Stomach (tissue), 4 donors: ENCODE results near the gene RTN4RL1.

Source experiments
- POLR2A ChIP-seq, 4 donors: fragments of 450-650 bp; IDR thresholded peaks; one replicate each; pipeline ENCODE4 v1.6.1; 2016; ENCODE audit warnings: antibody characterized with exemption in 4 of 4, control low read depth in 2 of 4, mild to moderate bottlenecking in 1 of 4, moderate library complexity in 1 of 4
- TF ChIP-seq, protein P1 (sequence below), 7 experiments: fragments of 450-650 bp in 4 of 7; fragments of 200-600 bp in 3 of 7; sonication (generic) in 3 of 7; IDR thresholded peaks; one replicate each; pipeline ENCODE4 v1.5.1; 2016 to 2019; ENCODE audit warnings: antibody characterized with exemption in 7 of 7, control low read depth in 2 of 7, mild to moderate bottlenecking in 1 of 7

DNA sequence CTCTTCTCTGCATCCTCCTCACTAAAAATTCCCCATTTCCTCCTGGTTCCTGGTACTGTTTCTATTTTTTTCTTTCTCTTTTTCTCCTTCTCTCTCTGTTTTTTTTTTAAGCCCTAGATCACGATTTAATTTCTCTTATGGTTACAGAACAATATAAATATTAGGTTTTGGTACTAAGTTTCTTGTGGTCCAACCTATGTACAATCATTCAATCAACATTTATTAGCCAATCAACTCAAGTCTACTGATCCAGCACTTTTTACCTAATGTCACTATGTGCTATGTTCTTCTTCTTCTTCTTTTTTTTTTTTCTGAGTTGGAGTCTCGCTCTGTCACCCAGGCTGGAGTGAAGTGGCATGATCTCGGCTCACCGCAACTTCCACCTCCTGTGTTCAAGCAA lies 12.6 kb downstream of the RTN4RL1 start:
- TF ChIP-seq, protein P1, sequence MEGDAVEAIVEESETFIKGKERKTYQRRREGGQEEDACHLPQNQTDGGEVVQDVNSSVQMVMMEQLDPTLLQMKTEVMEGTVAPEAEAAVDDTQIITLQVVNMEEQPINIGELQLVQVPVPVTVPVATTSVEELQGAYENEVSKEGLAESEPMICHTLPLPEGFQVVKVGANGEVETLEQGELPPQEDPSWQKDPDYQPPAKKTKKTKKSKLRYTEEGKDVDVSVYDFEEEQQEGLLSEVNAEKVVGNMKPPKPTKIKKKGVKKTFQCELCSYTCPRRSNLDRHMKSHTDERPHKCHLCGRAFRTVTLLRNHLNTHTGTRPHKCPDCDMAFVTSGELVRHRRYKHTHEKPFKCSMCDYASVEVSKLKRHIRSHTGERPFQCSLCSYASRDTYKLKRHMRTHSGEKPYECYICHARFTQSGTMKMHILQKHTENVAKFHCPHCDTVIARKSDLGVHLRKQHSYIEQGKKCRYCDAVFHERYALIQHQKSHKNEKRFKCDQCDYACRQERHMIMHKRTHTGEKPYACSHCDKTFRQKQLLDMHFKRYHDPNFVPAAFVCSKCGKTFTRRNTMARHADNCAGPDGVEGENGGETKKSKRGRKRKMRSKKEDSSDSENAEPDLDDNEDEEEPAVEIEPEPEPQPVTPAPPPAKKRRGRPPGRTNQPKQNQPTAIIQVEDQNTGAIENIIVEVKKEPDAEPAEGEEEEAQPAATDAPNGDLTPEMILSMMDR (IDR thresholded peaks at IDR 0.05) = no peak
- no peak for TF ChIP-seq POLR2A (IDR thresholded peaks at IDR 0.05)
